Astrocyte of the spinal cord (primary cell): Measurements from ENCODE around the gene ATF7.

Source experiments
- DNase-seq: peaks from one replicate; pipeline ENCODE4 v3.0.0; 2011; ENCODE audit warnings: low read depth, low spot score
- H3K4me3 ChIP-seq: 2 replicates; pipeline ENCODE4 v1.5.1; 2011; ENCODE audit warnings: low read depth, mild to moderate bottlenecking, low read length, moderate library complexity
- in situ Hi-C: cut with HindIII; loops from 2 replicates; pipeline ENCODE4 v1.10.0; 2017; ENCODE audit warnings: low sequenced_read_pairs
- TF ChIP-seq, protein P1 (sequence below): IDR thresholded peaks from 2 replicates; pipeline ENCODE4 v1.5.1; 2012; ENCODE audit warnings: low read depth, mild to moderate bottlenecking, low read length, inconsistent platforms

Gene ATF7

DNA sequence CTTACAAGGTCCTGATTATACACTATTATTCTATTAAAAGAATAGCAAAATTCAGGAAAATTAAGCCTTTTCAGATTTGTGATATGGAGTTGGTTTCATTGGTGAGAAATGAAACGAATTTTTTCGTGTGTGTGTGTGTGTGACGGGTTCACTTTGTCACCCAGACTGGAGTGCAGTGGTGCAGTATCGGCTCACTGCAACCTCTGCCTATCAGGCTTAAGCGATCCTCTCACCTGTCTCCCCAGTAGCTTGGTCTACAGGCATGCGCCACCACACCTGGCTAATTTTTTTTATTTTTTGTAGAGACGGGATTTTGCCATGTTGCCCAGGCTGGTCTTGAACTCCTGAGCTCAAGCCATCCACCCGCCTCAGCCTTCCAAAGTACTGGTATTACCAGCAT lies 164.6 kb downstream of the ATF7 start:
- DNase-seq, result no peak
- TF ChIP-seq, protein P1, sequence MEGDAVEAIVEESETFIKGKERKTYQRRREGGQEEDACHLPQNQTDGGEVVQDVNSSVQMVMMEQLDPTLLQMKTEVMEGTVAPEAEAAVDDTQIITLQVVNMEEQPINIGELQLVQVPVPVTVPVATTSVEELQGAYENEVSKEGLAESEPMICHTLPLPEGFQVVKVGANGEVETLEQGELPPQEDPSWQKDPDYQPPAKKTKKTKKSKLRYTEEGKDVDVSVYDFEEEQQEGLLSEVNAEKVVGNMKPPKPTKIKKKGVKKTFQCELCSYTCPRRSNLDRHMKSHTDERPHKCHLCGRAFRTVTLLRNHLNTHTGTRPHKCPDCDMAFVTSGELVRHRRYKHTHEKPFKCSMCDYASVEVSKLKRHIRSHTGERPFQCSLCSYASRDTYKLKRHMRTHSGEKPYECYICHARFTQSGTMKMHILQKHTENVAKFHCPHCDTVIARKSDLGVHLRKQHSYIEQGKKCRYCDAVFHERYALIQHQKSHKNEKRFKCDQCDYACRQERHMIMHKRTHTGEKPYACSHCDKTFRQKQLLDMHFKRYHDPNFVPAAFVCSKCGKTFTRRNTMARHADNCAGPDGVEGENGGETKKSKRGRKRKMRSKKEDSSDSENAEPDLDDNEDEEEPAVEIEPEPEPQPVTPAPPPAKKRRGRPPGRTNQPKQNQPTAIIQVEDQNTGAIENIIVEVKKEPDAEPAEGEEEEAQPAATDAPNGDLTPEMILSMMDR, result no peak
- H3K4me3 ChIP-seq, result no peak overlapping the region
- in situ Hi-C loops, result no loop called here

DNA sequence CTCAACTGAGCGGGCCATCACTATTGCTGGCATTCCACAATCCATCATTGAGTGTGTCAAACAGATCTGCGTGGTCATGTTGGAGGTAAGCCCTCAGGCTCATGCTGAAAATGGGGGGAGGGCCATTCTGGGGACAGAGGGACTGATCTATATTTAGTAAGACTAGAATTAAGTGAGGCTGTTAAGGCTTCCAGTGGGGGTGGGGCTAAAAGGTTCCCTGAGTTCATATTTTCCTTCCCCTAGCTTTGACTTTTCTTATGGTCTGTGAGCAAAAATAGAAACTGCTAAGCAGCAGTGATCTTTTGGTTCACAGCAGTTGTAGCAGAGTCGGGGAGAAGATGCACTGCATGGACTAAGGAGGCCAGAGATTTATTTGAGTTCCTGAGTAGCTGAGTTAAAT lies 165.1 kb downstream of the ATF7 start:
- H3K4me3 ChIP-seq, result no peak overlapping the region
- TF ChIP-seq, protein P1, result no peak
- DNase-seq, result no peak
- in situ Hi-C loops, result no loop called here

DNA sequence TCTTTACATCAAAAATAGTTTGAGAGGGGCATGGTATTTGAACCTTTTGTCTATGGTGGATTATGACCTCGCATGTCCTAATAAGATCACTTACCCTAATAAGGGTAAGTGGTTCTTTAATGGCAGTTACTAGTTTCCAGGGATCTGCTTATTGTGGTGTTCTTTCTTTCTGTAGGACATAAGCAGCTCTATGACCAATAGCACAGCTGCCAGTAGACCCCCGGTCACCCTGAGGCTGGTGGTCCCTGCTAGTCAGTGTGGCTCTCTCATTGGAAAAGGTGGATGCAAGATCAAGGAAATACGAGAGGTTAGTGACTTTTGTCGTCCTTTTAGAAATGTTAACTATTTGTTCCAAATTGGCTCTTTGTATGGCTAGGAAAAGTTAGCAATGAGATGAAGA lies 167.1 kb downstream of the ATF7 start:
- TF ChIP-seq, protein P1, result no peak
- no peak for DNase-seq
- in situ Hi-C loops, result no loop called here
- H3K4me3 ChIP-seq, result no peak overlapping the region
